Stimulated activated CD8-positive, alpha-beta memory T cell treated with anti-CD3 and anti-CD28 coated beads, Interleukin-4, amount 100 ng/mL, for 4 hours (primary cell): Measurements from ENCODE around the gene HSPD1.
A peak's percentile ranks its signal among the peaks of the same experiment; 100 is the strongest.

Experiments
- DNase-seq, 2 donors: peaks; one replicate each; pipeline ENCODE4 v3.0.0-alpha.2; 2020; ENCODE audit warnings: low read depth in 2 of 2, low spot score in 1 of 2

The HSPD1 gene

DNA sequence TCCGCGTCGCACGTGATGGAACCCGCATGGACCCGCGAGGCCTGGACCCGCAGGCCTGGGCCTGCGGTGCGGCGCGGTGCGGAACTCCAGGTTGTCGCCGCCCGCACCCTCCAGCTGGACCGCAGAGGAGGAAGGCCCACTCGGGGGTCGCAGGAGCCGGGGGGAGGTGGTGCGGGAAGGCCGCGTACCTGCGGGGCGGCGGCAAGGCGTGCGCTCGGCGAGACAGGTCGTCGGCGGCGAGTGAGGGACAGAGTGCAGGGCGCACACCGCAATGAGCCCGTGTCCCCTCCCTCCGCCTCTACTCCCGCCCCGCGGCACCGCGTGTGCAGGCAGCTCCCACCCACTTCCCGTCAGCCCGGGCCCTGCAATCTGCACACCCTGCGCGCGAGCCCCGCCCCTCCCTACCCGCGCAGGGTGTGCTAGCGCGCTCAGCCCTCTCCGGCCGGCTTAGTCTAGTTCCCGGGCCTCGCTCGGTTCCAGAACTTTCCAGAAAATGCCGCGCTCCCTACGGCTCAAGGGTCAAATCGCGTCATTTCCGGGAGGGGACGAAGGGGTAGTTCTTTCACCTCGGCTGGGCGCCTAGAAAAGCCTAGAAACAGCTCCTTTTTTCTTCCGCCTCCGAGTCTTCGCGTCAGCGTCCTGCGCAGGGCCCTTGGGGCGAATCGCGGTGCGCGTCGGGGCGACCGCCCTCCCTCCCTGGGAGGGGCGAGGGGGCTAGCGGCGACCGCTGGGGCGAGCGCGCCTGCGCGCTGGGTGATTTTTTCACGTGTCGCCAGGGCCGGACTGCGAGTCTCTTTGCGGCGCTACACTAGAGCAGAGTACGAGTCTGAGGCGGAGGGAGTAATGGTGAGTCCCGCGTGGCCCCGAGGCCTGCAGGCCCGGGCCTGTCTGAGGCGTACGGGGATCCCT is at the start of gene HSPD1, which contains the start of gene HSPE1:
Gene HSPD1, minus strand, starts transcription at position 247 of the 909 bp plus-strand sequence. CDS start 992 bp downstream, outside the sequence.
Gene HSPE1, plus strand, starts transcription at position 786 of the 909 bp plus-strand sequence. Its CDS starts 58 bp downstream, at position 844.
- peak; percentile 97 for DNase-seq

- no peak for DNase-seq
These were observed 48.9 kb upstream of the HSPD1 start for GRCh38 chr2:197548582-197548981.

GRCh38 chr2:197547163-197547900 is 47.7 kb upstream of the HSPD1 start:
- no peak for DNase-seq

DNA sequence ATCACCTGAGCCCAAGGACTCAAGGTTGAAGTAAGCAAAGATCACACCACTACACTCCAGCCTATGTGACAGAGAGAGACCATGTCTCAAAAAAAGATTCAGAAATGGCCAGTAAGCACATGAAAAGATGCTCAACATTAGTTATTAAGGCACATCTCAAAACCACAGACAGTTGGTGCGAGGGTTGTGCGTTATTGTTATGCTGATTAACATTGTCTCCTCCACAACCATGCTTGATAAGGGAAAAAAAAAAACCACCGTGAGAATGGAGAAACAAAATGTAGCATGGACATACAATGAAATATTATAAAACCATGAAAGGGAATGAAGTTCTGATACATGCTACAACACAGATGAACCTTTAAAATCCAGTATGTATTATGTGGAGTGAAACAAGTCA is 43.6 kb upstream of the HSPD1 start:
- no peak for DNase-seq

GRCh38 chr2:197539734-197540133 is 40.1 kb upstream of the HSPD1 start:
- DNase-seq: no peak

DNA sequence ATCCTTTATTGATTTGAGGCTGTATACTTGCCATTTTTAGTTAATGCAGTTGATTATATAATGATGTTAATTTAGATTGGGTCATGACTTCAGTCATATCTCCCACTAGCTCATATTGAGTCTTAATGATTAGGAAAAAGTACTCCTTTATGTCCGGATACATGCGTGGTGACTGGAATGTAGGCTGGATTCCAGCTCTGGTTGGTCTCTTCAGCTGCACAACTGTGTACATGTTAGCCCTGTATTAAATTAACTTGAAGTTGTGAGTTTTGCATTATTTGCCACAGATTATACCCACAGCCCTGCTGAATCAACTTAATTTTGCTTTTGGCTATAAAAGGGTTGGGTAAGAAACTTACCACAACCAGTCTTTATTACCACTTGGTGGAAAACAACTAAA is 38.8 kb upstream of the HSPD1 start:
- no peak for DNase-seq

GRCh38 chr2:197517150-197517549 is 17.5 kb upstream of the HSPD1 start:
- DNase-seq: no peak

DNA sequence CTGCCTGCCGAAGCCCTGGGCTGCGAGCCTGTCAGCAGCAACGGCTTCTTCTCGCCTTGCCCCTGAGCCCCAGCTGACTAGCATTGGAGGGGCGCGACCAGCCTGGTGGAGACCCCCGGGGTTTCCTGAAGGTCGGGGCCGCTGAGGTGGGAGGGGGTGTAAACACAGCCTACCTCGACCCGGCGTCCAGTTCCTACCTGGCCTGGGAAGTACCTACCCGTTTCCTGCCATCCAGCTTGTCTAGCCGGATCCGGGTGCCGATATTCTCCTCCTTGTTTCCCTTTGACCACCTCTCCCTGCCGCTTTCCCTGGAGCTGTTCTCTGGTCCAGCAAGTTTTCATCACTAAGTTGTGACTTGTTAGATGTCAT is 16.7 kb upstream of the HSPD1 start:
- no peak for DNase-seq

DNA sequence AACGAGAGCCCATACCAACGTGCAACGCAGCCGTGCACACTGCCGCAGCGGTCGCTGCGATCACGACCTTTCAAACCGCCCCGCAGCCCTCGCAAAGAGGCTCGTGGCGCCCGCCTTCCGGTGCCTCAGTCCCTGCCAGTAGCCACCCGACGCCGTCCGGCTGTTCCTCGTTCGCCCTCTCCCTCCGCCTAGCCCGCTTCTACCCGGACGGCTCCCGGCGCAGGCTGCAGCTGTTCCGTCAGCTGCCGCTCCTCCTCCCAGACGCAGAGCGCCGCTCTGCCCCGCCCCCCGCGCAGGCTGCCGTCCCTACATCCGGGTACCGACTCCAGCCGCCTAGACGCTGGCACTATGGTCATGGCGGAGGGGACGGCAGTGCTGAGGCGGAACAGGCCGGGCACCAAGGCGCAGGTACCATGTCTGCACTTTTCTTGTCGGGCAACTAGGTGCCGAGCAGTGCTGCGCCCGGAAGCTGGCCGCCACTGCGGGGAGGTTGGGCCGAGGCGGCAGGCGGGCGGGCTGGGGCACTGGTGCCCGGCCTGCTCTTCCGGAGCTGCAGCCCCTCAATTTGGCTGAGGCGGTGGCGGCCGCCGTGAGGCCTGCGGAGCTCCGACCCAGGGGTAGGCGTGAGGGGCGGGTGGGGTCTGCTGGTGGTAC is 16.2 kb upstream of the HSPD1 start, which contains the start of gene MOB4:
Gene MOB4, plus strand, starts transcription at position 328 of the 654 bp plus-strand sequence. Its CDS starts 21 bp downstream, at position 349.
- DNase-seq: peak; percentile 80 to 87

DNA sequence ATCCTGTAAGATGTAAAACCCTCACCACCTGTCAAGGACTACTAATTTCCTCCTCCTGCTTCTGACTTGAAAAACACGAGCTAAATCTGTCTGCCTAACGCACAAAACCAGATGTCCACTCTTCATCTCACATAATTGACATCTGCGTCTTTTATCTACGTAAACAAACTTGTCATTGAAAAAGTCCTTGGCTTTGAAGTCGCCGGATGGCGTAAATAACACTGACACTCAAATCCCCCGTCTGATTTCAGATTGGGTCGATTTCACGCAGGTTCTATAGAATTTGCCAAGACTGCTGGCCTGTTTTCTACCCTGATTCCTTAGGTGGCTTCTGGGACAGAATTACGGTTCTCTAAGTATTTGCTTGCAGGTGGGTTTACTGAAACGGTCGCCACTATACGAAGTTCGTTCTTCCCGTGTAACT is 15.7 kb upstream of the HSPD1 start:
- no peak for DNase-seq

DNA sequence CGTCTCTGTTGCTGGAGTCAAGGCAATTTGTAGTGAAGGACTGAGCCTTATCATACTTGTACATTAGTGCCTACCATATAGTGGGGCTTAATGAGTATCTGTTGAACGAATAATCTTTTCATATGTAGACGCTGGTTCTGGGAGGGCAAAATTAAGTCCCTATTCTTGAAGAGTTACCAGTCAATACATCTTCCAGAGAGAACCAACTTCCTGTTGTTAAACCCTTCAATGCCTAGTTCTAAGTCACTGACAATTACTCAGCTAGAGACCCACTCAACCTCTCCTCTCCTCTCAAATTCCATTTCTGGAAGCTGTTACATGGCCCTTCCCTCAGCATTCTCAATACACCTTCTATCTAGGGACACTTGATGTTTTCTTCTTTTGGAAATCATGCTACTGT is 15.1 kb upstream of the HSPD1 start:
- DNase-seq: no peak

DNA sequence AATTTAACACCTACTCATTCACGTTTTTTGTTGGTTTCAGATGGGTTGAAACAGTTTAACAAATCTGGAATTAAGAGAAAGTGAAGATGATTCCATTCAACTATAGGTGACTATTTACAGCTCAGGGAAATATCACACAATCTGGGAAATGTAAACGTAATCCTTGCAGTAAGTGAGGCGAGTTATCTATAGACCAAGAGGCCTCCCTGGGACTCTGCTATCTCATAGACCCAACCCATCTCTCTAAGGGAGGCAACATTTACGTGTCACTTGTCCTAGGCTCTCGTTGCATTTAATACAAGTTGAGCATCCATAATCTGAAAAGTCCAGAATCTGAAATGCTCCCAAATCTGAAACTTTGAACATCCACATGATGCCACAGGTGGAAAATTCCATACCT is 14.3 kb upstream of the HSPD1 start:
- no peak for DNase-seq

DNA sequence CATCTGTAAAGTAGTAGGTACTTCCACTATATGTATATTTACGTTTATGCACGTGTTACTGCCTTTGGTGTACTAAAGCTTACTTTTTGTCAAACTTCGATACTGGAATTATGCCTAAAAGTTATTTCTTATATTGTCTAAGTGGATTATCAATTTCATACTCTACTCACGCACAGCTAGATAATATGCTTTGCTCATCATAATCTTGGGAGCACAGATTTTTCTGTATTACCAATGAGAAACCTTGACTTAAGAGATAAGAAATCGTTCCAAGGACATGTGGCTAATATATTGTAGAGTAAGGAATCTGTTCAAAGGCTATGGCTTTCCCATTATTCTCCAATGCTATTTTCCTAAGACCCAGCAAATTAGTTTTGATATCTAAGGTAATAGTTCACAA is 7.0 kb upstream of the HSPD1 start:
- DNase-seq: no peak

GRCh38 chr2:197504512-197504911 is 4.9 kb upstream of the HSPD1 start:
- no peak for DNase-seq

DNA sequence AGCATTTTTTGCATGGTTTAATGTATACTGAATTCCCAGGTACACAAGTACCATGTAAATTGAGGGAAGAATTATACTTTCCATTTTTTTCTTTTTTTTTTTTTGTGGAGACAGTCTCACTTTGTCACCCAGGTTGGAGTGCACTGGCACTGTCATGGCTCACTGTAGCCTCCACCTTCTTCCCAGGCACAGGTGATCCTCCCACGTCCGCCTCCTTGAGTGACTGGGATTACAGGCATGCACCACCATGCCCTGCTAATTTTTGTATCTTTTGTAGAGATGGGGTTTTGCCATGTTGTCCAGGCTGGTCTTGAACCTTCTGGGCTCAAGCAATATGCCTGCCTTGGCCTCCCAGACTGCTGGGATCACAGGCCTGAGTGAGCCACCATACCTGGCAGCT is 4.4 kb upstream of the HSPD1 start:
- no peak for DNase-seq

GRCh38 chr2:197502685-197503084 is 3.0 kb upstream of the HSPD1 start:
- no peak for DNase-seq

DNA sequence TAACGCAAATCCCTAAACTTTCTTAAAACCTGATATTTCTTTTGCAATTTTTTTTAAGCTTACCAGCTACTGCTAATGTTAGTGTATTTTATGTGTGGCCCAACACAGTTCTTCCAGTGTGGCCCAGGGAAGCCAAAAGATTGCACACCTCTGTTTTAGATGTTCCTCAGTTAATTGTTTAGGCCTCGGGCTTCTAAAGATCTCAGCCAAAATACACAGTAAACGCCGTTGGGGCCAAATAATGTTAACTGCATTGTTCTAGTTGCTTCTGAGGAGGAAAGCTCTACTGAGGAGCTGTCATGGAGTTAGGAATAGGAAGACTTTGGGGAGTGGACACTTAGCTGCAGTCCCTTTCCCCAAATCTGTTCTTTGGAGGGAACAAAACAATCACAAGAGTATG is 2.6 kb upstream of the HSPD1 start:
- no peak for DNase-seq

- no peak for DNase-seq
These were observed 977 bp upstream of the HSPD1 start for GRCh38 chr2:197500503-197501131.

DNA sequence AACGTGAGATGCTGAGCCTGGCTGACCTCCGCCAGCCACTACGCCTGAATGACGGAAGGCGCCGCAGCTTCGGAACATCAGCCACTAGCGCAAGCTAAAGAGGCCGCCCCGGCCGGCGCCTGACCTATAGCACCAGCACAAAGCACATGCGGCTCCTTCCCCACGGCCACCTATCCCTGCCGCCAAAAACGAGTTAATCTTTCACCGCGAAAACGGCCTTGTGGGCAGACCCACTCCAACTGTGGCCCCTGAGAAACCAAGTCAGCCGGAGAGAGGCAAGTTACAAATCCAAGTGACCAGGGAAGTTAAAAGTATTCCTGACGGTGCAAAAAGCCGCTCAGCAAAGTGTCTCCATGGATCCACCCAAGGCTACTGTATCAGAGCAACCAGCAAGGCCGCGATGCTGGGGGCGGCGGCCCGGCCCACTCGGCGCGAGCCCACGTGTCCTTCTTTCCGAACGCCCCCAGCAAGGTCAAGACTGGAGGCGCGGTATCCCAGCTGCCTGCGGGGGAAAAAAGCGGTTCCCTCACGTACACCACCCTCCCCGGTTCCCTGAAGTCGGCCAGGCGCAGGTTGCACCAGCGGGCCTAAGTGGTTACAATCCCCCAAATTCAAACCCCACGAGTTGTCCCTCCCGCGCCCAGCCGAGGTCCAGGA is 575 bp downstream of the HSPD1 start:
- peak; percentile 9 to 30 for DNase-seq

- DNase-seq: no peak
These were observed 1.3 kb downstream of the HSPD1 start for GRCh38 chr2:197498235-197498936.
